GM21737 (cell line): ENCODE data around the gene ANKRD18A.

Experiments
- ATAC-seq: cut with Tn5 transposase; IDR thresholded peaks from one replicate; pipeline ENCODE4 v1.9.1; 2021; ENCODE audit warnings: mild to moderate bottlenecking, moderate library complexity; ENCODE audit not compliant: unreplicated experiment

The ANKRD18A gene

DNA sequence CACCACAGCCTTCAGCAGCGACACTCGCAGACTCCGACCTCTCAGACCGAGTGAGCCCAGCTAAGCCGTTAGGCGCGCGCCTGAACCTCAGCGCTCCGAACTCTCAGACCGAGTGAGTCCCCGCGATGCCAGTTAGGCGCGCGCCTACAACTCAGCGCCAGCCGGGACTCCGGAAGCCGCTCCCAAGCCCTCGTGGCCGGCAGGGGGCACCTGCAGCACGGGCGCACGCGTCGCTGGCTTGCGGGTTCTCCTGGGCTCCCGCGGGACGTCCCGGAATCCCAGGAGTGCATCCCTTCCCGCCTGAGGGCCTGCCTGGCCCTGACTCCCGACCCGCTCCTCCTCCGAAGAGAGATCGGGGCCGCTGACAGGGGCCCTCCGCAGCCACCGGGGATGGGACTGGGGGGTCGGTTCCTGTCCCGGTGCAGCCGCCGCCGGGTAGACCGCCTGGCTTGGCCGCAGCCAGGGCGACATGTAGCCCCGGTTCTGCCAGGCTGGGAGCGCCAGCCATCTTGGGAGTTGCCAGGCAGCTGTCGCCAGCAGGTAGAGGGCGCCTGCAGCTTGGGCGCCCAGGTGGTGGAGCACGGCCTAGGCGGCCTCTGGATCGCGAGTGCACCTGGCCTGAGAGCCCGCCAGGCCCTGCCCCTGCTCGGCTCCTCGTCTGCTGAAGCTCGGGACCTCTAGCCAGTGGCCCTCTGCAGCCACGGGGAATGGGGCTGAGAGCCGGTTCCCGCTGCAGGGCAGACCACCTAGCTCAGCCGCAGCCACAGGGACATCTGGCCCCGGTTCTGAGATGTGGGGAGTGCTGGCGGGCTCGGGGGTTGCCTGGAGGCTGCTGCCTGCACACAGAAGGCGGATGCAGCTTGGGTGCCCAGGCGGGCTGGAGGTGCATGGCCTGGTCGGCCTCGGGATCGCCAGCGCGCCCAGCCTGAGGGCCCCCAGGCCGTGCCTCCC is at the start of gene ANKRD18A:
Gene ANKRD18A, minus strand, starts transcription at position 114 of the 951 bp plus-strand sequence. CDS start 311 bp downstream, outside the sequence.
- peak; percentile 82 for ATAC-seq

GRCh38 chr9:38668791-38669466 is 48.5 kb upstream of the ANKRD18A start:
- no peak for ATAC-seq

DNA sequence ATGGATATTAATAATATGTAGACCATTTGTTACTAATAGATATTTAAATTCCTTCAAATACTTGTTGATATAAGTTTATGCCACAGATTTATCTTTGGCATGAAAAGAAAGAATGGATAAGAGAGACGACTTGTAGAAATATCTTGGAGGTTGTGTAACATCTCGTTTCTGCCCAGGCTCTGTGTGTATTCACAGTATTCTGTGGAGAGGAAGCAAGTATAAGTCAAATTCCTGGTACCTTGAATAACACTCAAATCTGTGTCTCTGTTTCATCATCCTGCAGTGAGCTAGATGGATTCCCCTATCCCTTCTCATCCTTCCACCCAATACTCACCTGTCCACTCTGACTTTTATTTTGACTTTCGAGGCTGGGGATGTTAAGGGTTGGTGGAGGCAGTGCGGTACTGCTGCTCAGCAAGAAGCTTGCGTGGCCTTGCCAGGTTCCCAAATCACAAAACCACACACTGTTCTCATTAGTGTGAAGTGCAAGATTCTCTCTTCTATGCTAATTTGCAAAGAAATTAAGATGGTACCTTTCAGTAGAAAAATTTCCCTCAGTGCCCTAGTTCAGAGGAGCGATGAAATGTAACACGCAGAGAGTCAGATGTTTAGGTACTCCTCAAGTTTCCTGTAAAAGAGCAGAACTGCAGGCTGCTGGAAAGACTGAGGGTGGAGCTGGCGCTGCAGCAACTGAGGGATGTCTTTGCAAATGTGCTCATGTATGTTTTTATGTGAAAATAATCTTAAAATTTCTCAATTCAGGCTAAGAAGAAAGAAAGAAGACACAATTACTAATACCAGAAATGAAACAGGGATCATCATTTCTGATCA is 42.6 kb upstream of the ANKRD18A start:
- no peak for ATAC-seq

DNA sequence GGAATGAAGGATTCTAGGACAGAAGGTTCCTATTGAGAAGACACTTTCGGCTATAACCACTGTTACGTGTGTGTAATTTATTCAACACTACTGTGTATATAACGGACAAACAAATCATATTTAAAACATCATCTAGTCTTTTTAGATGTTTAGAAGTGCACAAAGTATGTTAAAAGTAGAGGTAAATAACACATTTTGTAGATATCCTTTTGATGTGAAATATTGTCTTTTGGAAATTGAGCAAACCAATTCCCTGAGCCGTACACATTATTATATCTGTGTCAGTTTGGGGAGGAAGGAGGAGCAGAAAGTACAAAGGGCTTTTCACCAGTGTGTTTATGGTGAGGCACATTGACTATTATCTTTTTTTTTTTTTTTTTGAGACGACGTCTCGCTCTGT is 39.1 kb upstream of the ANKRD18A start:
- no peak for ATAC-seq

DNA sequence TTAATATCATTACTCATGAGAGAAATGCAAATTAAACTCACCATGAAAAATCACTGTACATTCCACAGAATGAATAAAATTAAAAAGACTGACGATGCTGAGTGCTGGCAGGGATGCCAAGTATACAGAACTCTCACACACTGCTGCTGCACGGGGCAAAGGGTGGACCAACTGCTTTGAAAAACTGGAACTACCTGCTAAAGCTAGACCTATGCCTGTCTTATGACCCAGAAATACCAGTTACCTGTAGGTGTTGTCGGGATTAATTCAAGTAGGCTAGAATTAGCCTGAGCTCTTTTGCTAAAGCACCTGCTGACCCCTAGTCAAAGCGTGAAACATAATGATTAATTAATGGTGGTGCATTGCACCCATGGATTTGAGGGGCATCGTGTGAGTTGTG is 36.5 kb upstream of the ANKRD18A start:
- no peak for ATAC-seq

GRCh38 chr9:38652486-38652885 is 32.1 kb upstream of the ANKRD18A start:
- no peak for ATAC-seq

DNA sequence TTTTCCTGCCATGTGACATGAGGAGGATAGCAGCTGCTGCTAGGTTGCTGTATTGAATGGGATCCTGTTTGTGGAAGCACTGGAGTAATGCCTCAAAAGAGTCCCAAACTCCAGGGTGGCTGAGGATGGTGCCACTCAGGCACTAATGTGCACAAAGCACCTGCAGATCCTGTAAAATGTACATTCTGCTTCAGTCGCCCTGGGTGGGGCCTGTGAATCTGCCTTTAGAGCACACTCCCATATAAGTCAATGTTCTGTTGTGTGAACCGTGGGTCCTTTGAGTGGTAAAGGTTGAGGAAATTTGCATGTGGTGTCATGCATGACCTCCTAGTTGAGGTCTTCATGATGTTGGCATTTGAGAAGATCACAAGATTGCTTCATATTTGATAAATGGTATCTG is 31.6 kb upstream of the ANKRD18A start:
- no peak for ATAC-seq

- no peak for ATAC-seq
These were observed 31.1 kb upstream of the ANKRD18A start for GRCh38 chr9:38651400-38652042.

- no peak for ATAC-seq
These were observed 30.2 kb upstream of the ANKRD18A start for GRCh38 chr9:38650564-38650963.

DNA sequence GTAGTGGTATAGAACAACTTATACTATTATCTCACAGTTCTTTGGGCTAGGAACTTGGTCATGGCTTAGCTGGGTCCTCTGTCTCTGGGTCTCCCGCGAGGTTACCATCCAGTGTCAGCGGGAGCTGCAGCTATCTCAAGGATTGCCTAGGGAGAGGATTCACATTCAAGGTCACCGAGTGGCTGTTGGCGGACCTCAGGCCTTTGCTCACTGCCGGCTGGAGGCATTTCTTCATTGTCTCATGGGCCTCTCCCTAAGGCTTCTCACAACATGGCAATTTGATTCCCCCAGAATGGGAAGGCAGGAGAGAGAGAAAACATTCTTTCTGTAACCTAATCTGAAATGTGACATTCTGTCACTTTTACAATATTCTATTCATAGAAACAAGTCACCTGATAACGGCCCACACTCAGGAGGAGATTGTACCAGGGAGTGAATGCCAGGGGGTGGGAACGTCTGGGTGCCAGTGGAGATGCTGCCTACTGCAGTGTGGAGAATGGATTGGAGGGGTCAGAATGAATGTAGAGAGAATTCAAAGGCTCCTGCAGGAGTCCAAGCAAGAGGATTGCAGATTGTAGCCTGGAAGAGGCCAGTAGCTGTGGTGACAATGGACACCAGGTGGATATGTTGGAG is 29.5 kb upstream of the ANKRD18A start:
- no peak for ATAC-seq

DNA sequence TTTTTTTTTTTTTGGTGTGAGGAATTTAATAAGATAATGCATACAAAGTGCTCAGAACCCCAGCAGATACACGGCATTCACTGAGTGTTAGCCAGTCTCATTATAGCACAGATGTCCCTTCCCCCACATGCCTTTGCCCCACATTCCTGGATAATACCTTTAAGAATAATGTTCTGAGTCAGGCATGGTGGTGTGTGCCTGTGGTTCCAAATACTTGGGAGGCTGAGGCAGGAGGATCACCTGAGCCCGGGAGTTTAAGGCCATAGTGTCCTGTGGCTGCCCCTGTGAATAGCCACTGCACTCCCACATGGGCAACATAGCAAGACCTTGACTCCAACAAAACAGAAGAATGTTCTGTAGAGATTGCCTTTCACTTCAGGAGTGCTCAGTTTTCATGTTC is 24.2 kb upstream of the ANKRD18A start:
- no peak for ATAC-seq

GRCh38 chr9:38643815-38644173 is 23.4 kb upstream of the ANKRD18A start:
- ATAC-seq, result no peak

GRCh38 chr9:38642951-38643814 is 22.8 kb upstream of the ANKRD18A start:
- no peak for ATAC-seq

DNA sequence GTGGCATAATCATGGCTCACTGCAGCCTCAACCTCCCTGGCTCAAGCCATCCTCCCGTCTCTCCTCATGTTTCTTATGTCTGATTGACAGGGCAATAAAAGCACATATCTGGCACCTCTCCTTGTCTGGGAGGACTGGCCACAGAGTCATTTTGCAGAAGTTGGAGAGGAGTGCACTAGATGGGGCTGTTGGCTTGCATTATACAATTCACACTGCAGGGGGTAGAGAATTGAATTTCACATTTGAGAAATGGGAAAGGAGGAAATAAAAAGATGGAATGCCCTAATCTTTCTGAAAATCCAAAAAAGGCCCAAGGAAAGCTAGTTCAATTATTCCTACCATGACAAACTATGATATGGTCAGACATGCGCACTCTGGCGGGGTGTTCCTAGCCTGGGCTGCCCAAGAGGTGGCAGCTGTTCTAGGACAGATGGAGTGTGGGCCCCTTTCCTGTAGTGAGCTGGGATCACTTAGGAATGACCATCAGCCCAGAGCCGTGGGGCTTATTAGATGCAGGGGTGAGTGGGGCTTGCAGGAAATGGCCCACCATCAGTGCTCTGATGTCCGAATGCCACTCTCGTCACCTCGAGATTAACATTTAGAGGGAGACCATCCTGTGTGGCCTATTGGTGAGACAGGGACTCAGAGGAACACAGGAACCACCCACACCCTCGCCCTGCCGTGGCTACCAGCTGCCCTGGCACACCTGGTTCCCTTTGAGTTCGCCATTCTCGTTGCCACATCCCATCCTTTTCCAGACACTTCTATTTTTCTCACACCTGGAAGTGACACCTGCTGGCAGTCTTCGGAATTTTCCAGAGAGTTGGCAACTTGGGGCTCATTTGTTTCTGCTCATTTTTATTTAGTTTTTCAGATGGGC is 21.8 kb upstream of the ANKRD18A start:
- no peak for ATAC-seq

- no peak for ATAC-seq
These were observed 20.7 kb upstream of the ANKRD18A start for GRCh38 chr9:38641142-38641541.

- no peak for ATAC-seq
These were observed 19.2 kb upstream of the ANKRD18A start for GRCh38 chr9:38639577-38639940.

GRCh38 chr9:38638881-38639576 is 18.6 kb upstream of the ANKRD18A start:
- no peak for ATAC-seq

DNA sequence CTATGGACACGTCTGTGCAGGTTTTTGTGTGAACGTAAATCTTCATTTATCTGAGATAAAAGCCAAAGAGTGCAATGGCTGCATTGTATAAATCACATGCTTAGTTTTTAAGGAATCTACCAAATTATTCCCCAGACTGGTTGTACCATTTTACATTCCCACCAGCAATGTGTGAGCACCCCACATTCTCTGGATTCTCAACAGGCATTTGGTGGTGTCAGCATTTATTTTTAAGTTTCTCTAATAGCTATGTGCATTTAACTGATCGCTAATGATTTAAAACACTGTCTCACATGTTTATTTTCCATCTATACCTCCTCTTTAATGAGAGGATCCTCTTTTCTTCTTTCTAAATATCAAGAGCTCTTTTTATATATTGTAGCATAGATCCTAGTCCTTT is 13.9 kb upstream of the ANKRD18A start:
- no peak for ATAC-seq
